ENCODE data around the gene PCBP1. TPM values are rescaled to one million over a fixed set of nuclear protein-coding genes. Genes with fewer than 3 reads are reported as not detected.
A peak's percentile ranks its signal among the peaks of the same experiment; 100 is the strongest.

Gene PCBP1
- total and polyA plus RNA-seq, 9 of the 15 experiments (the other 6 are each of a cell fraction or from before 2014, with no cell fraction given), result 19.2 to 407 (median 78.1) TPM

GRCh38 chr2:70085711-70086277 lies 1.5 kb upstream of the PCBP1 start (continued):
- TF ChIP-seq SIX5 (IDR thresholded peaks at IDR 0.05; ENCODE audit: borderline replicate concordance in 1 of 2, insufficient read depth in 1 of 2, low read depth in 1 of 2, low read length in 2 of 2), result no peak
- TF ChIP-seq SMARCA4 (IDR thresholded peaks at IDR 0.05), result no peak
- no peak; the same call in 1 of the 2 replicates for TF ChIP-seq IFI16 (CRISPR knock-in tag; IDR thresholded peaks at IDR 0.05)
- TF ChIP-seq NKRF (IDR thresholded peaks at IDR 0.05; ENCODE audit: borderline replicate concordance), result no peak
- 0 out of 2 replicates have a peak, but pooled peaks have one; percentile 15 for TF ChIP-seq E4F1 (CRISPR knock-in tag; IDR thresholded peaks at IDR 0.05; ENCODE audit: borderline replicate concordance)
- no peak for TF ChIP-seq ZNF232 (CRISPR knock-in tag; IDR thresholded peaks at IDR 0.05)
- no peak for TF ChIP-seq ZNF561 (CRISPR knock-in tag; conservative IDR thresholded peaks at IDR 0.05)
- no peak; the same call in 1 of the 2 replicates for TF ChIP-seq CAMTA2 (CRISPR knock-in tag; conservative IDR thresholded peaks at IDR 0.05)
- no peak for TF ChIP-seq PBX2 (CRISPR knock-in tag; IDR thresholded peaks at IDR 0.05; ENCODE audit: low read depth)
- TF ChIP-seq PBX2 (tag; conservative IDR thresholded peaks at IDR 0.05; ENCODE audit: low read depth), result no peak
- TF ChIP-seq HCFC1 (IDR thresholded peaks at IDR 0.05; ENCODE audit: low read depth, low read length), result no peak
- no peak; the same call in 1 of the 2 replicates for TF ChIP-seq ZNF445 (CRISPR knock-in tag; IDR thresholded peaks at IDR 0.05; ENCODE audit: low read depth)
- no peak for TF ChIP-seq ATF3 (IDR thresholded peaks at IDR 0.05)
- TF ChIP-seq ATF3 (CRISPR knock-in tag; conservative IDR thresholded peaks at IDR 0.05), result 0 out of 2 replicates have a peak, but pooled peaks have one; percentile 14
- TF ChIP-seq ETV6 (IDR thresholded peaks at IDR 0.05; ENCODE audit: borderline replicate concordance in 1 of 2, low read depth in 2 of 2, low read length in 1 of 2), result no peak
- no peak for TF ChIP-seq ETV6 (CRISPR knock-in tag; IDR thresholded peaks at IDR 0.05; ENCODE audit: borderline replicate concordance)
- TF ChIP-seq ZNF436 (CRISPR knock-in tag; IDR thresholded peaks at IDR 0.05), result peak; percentile 30; the same call in 1 of the 2 replicates
- no peak for TF ChIP-seq EWSR1 (IDR thresholded peaks at IDR 0.05; ENCODE audit: borderline replicate concordance, low read depth, partially characterized antibody)
- TF ChIP-seq BDP1 (IDR thresholded peaks at IDR 0.05; ENCODE audit: insufficient read depth, insufficient read length), result no peak

Data from K562 (cell line).